ENCODE data around the gene MECP2.
A peak's percentile ranks its signal among the peaks of the same experiment; 100 is the strongest.

The MECP2 gene

DNA sequence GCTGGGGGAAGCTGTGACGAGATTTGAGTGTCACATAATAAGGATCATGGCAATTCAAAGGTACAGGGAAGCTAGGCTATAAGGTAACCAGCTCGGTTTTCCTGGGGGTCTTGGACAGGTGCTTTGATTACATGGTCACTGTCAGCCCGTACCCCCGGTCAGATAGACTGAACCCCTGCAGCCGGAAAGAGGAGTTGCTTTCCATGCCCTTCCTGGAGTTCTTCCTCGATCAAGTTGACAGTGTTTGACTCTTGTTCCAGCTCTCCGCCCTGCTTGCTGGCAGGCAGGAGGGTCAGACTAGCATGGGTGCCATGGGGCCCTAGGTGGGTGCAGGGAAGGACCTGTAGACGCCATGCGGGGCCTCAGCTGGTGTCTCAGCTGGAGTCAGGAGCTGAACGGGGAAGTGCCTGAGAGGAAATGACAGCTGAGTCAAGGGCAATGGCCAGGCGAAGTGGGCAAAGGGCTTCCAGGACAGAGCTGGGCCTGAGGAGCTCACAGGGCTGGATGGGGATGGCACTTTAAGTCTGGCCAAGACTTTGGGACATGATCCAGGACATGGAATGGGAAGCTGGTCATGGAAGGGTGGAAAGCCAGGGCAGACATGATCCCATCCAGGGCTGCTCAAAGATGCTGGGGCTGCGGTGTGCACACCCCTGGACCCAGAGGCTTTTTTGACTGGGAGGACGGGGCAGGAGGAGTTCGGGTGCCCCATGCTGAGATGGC is 123.4 kb downstream of the MECP2 start:
- FAIRE-seq (peak; percentile 89), DNase-seq (ENCODE audit: insufficient read length, low spot score) (no peak)
- no peak for TF ChIP-seq POLR2A (IDR thresholded peaks at IDR 0.05; ENCODE audit: low read depth, low read length)
- no peak for TF ChIP-seq POLR2AphosphoS5 (IDR thresholded peaks at IDR 0.05; ENCODE audit: low read depth, low read length)
- TF ChIP-seq PAX5 (IDR thresholded peaks at IDR 0.05; ENCODE audit: insufficient read depth, low read length, severe bottlenecking) = no peak
- TF ChIP-seq TAF1 (IDR thresholded peaks at IDR 0.05; ENCODE audit: low read depth, low read length) = no peak
- no peak for TF ChIP-seq POU2F2 (IDR thresholded peaks at IDR 0.05; ENCODE audit: low read depth, low read length)
- TF ChIP-seq SPI1 (IDR thresholded peaks at IDR 0.05; ENCODE audit: low read depth, low read length) = no peak

DNA sequence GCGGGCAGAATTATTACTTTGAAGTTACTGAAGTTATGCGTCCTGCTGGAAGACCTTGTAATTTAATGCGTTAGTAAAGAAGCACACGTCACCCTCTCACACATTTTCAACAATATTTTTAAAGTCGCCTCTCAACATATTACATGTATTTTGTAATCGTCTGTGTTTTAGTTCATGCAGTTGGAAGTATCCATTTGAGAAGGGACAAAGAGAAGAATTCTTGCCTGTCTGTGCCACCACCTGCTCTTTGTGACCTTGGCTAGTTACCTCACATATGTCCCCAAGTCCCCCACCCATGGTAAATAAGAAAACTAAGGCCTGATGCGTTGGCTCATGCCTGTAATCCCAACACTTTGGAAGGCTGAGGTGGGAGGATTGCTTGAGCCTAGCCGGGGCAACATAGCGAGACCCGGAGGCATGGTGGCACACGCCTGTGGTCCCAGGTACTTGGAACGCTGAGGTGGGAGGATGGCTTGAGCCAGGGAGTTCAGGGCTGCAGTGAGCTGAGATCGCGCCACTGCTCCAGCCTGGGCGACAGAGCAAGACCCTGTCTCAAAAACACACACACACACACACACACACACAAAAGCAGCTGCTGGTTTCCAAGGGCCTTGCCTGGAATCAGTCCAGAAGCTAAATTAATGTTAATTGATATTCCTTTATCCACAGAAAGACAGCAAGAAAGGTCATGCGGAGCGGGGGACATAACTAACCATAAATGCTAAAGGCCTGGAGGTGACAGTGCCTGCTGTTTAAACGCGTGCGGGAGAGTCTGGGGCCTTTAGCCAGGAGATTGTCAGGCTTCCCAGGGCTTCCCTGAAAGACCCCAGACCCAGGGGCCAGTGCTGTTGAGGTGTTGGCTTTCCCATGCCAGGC is 124.2 kb downstream of the MECP2 start:
- FAIRE-seq = peak; percentile 64
- no peak for DNase-seq (ENCODE audit: insufficient read length, low spot score)

DNA sequence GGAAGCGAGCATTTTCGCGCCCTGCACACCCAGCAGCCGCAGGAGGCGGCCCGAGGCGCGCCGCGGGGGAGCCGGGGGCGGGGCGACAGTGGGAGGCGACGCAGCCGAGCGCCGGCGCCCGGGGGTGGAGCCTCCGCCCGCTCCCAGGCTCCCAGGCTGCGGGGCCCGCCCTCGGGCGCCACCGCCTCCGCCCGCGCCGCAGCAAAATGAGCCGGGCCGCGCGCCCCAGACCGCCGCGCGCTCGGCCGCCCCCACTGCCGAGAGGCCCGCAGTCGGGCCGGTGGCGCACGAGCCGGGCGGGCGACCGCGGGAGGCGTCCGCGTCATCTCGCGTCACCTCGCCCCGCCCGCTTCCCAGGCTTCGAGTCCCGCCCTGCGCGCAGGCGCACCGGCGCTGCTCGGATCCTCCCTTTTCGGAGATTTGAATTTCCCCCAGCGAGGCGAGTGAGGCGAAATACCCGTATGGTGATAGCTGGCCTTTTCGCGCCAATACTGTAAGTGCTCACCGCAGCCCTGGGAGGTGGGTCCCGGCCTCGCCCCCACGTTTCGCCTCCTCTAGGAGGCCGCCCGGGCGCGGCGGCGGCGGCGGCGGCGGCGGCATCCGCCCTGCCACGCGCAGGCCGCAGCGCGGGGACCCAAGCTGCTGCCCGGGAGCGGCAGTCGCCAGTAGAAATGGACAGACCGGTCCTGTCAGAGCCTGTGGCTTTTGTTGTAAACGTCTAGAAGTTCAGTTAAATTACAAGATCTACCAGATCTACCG is 125.0 kb downstream of the MECP2 start, which contains the start of gene TMEM187:
TSS of gene TMEM187 (plus strand) at position 387 of the 759 bp plus-strand sequence. CDS start 9,309 bp downstream, outside the sequence.
- FAIRE-seq = no peak
- TF ChIP-seq TAF1 (IDR thresholded peaks at IDR 0.05; ENCODE audit: low read depth, low read length) (no peak), PAX5 (IDR thresholded peaks at IDR 0.05; ENCODE audit: insufficient read depth, low read length, severe bottlenecking) (no peak), POLR2AphosphoS5 (IDR thresholded peaks at IDR 0.05; ENCODE audit: low read depth, low read length) (no peak), POLR2A (IDR thresholded peaks at IDR 0.05; ENCODE audit: low read depth, low read length) (peak; percentile 42; the same call in 1 of the 2 replicates), POU2F2 (IDR thresholded peaks at IDR 0.05; ENCODE audit: low read depth, low read length) (no peak)
- DNase-seq (ENCODE audit: insufficient read length, low spot score) = peak; percentile 69

More for the DNA sequence above, 124.2 kb downstream of the MECP2 start:
- no peak for TF ChIP-seq TAF1 (IDR thresholded peaks at IDR 0.05; ENCODE audit: low read depth, low read length)
- TF ChIP-seq POLR2AphosphoS5 (IDR thresholded peaks at IDR 0.05; ENCODE audit: low read depth, low read length) = no peak
- no peak for TF ChIP-seq PAX5 (IDR thresholded peaks at IDR 0.05; ENCODE audit: insufficient read depth, low read length, severe bottlenecking)
- TF ChIP-seq POLR2A (IDR thresholded peaks at IDR 0.05; ENCODE audit: low read depth, low read length) = no peak
- TF ChIP-seq SPI1 (IDR thresholded peaks at IDR 0.05; ENCODE audit: low read depth, low read length) = no peak
- TF ChIP-seq POU2F2 (IDR thresholded peaks at IDR 0.05; ENCODE audit: low read depth, low read length) = no peak
